ENCODE data around the gene SEZ6. TPM values are rescaled to one million over a fixed set of nuclear protein-coding genes. Genes with fewer than 3 reads are reported as not detected.

Gene SEZ6
- polyA plus RNA-seq, 3 donors, result 0.17 to 0.33 (median 0.18) TPM

- peaks cover 3 to 14% (median 11%) of the 10 kb centered on the region in 3 donors for H3K27me3 Mint-ChIP-seq (ENCODE audit: low read depth in 3 of 3)
- intact Hi-C loops (cut with micrococcal nuclease), result loop anchor here (5.0 kb wide), 2 partner anchors 39 to 44 kb away; partner anchors contain the start of gene SEZ6 (in 1 of the 2)
- peaks cover 0 to 1% (median 0%) of the 10 kb centered on the region in 7 donors for H3K9me3 Mint-ChIP-seq
- no peak overlapping the region for H3K4me3 Mint-ChIP-seq
- Histone ChIP-seq H3K9me3 (replicated peaks in 1 of 2; ENCODE audit: control insufficient read depth in 1 of 2, insufficient read depth in 1 of 2, low read length in 2 of 2) (no peaks in the 10 kb centered on the region), H4K20me1 (ENCODE audit: insufficient read depth, low read length) (no peaks in the 10 kb centered on the region), H2AFZ (ENCODE audit: insufficient read depth, low read depth, low read length, poor library complexity, severe bottlenecking) (no peak overlapping the region), H3K27ac (ENCODE audit: low read depth in 1 of 2, low read length in 2 of 2) (peak overlapping the region; percentile 81 to 84), H3K79me2 (ENCODE audit: insufficient read depth, low read length) (no peaks in the 10 kb centered on the region), H3K27me3 (ENCODE audit: control insufficient read depth in 2 of 2, insufficient read depth in 2 of 2, low read length in 2 of 2) (no peaks in the 10 kb centered on the region), H3K36me3 (replicated peaks in 1 of 2; ENCODE audit: control insufficient read depth in 1 of 2, insufficient read depth in 2 of 2, low read length in 2 of 2) (no peaks in the 10 kb centered on the region), H3K9ac (ENCODE audit: insufficient read depth, low read length, poor library complexity, severe bottlenecking) (no peak overlapping the region), H3K4me1 (ENCODE audit: control insufficient read depth in 1 of 2, insufficient read depth in 2 of 2, low read length in 2 of 2) (peaks cover 19 to 26% of the 10 kb centered on the region in 2 donors), H3K4me3 (replicated peaks in 1 of 3; ENCODE audit: low read depth in 2 of 3, low read length in 3 of 3) (no peak overlapping the region), H3K4me2 (replicated peaks; ENCODE audit: extremely low read depth, low read length, poor library complexity, severe bottlenecking) (no peak overlapping the region)
- peaks cover 0 to 1% of the 10 kb centered on the region in 2 donors for H3K36me3 Mint-ChIP-seq
- H3K4me1 Mint-ChIP-seq, result peaks cover 38% of the 10 kb centered on the region
- DNase-seq, result no peak
- TF ChIP-seq, protein P1, sequence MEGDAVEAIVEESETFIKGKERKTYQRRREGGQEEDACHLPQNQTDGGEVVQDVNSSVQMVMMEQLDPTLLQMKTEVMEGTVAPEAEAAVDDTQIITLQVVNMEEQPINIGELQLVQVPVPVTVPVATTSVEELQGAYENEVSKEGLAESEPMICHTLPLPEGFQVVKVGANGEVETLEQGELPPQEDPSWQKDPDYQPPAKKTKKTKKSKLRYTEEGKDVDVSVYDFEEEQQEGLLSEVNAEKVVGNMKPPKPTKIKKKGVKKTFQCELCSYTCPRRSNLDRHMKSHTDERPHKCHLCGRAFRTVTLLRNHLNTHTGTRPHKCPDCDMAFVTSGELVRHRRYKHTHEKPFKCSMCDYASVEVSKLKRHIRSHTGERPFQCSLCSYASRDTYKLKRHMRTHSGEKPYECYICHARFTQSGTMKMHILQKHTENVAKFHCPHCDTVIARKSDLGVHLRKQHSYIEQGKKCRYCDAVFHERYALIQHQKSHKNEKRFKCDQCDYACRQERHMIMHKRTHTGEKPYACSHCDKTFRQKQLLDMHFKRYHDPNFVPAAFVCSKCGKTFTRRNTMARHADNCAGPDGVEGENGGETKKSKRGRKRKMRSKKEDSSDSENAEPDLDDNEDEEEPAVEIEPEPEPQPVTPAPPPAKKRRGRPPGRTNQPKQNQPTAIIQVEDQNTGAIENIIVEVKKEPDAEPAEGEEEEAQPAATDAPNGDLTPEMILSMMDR (IDR thresholded peaks at IDR 0.05), result no peak
- H3K27ac Mint-ChIP-seq, result peak overlapping the region; percentile 58 to 99 (median 96)
- 95% methylated on average over 3 of the region's 10 CpGs for WGBS (ENCODE audit: insufficient coverage)
Measured at GRCh38 chr17:28968231-28968913, 37.5 kb downstream of the SEZ6 start.

DNA sequence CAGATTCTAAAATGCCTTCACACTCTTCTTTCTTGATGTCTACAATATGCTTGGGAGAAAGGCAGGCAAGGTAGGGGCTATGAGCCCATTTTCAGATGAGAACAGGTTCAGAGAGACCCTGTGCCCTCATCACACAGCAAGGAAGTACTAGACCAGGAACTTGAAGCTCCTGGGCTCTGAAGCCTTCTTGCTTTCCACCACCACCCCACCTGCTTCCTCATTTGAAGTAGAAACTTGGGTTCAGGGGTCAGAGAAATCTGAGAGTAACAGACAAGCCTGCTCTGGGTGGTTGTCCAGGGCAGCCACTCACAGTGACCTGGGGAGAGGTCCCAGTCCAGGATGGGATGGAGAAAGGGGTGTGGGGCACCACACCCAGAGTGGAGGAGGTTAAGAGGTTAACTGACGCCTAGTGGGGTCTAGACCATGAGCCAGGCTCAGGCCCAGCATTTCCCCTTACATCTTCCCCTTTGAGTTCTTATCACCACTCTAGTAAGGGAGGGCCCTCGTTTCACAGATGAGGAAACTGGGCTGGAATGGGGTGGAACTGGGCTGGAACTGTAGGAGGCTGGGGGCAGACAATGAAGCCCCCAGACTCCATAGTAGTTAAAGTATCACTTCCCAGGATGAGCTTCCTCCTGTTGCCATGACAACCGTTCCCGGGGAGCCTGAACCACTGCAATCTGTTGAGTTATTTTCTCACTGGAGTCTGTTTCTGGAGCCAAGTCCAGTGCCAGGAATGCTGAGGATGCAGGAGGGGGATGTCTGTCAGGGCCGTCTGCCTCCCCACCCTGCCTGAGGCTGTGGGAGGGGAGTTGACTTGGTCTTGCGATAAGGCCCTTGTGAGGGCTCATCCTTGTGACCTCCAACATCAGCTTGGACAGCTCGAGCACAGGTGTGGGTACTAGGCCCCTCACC lies 38.4 kb downstream of the SEZ6 start:
- Histone ChIP-seq H3K4me2 (replicated peaks; ENCODE audit: extremely low read depth, low read length, poor library complexity, severe bottlenecking) (no peak overlapping the region), H3K79me2 (ENCODE audit: insufficient read depth, low read length) (no peaks in the 10 kb centered on the region), H3K4me3 (replicated peaks in 1 of 3; ENCODE audit: low read depth in 2 of 3, low read length in 3 of 3) (no peak overlapping the region), H2AFZ (ENCODE audit: insufficient read depth, low read depth, low read length, poor library complexity, severe bottlenecking) (peak overlapping the region; percentile 71), H3K27ac (ENCODE audit: low read depth in 1 of 2, low read length in 2 of 2) (peak overlapping the region; percentile 81 to 84), H3K27me3 (ENCODE audit: control insufficient read depth in 2 of 2, insufficient read depth in 2 of 2, low read length in 2 of 2) (no peaks in the 10 kb centered on the region), H3K9ac (ENCODE audit: insufficient read depth, low read length, poor library complexity, severe bottlenecking) (peak overlapping the region; percentile 18), H3K9me3 (replicated peaks in 1 of 2; ENCODE audit: control insufficient read depth in 1 of 2, insufficient read depth in 1 of 2, low read length in 2 of 2) (no peaks in the 10 kb centered on the region), H3K36me3 (replicated peaks in 1 of 2; ENCODE audit: control insufficient read depth in 1 of 2, insufficient read depth in 2 of 2, low read length in 2 of 2) (no peaks in the 10 kb centered on the region), H4K20me1 (ENCODE audit: insufficient read depth, low read length) (no peaks in the 10 kb centered on the region), H3K4me1 (ENCODE audit: control insufficient read depth in 1 of 2, insufficient read depth in 2 of 2, low read length in 2 of 2) (peaks cover 19 to 26% of the 10 kb centered on the region in 2 donors)
- peaks cover 6 to 18% (median 15%) of the 10 kb centered on the region in 3 donors for H3K27me3 Mint-ChIP-seq (ENCODE audit: low read depth in 3 of 3)
- peak overlapping the region; percentile 94 to 99 (median 98) for H3K27ac Mint-ChIP-seq
- peaks cover 0 to 1% of the 10 kb centered on the region in 2 donors for H3K36me3 Mint-ChIP-seq
- H3K9me3 Mint-ChIP-seq, result peaks cover 0 to 1% (median 0%) of the 10 kb centered on the region in 7 donors
- DNase-seq, result peak; percentile 71 to 79 (median 76)
- peak overlapping the region in 1 of 2 donors; percentile 57 for H3K4me3 Mint-ChIP-seq
- no CpG with 5 or more reads among the region's 7 CpGs for WGBS (ENCODE audit: insufficient coverage)
- H3K4me1 Mint-ChIP-seq, result peaks cover 38% of the 10 kb centered on the region
- intact Hi-C loops (cut with micrococcal nuclease), result loop anchor here (1.0 to 5.0 kb wide), 3 partner anchors 40 to 145 kb away; partner anchors contain the start of gene SEZ6 (in 1 of the 2)
- TF ChIP-seq, protein P1 (IDR thresholded peaks at IDR 0.05), result no peak

Measured in CD14-positive monocyte (primary cell).